K562 (cell line): Measurements from ENCODE around the gene COG7. TPM values are rescaled to one million over a fixed set of nuclear protein-coding genes. Genes with fewer than 3 reads are reported as not detected.

Source experiments
- ATAC-seq: fragments of 200-7000 bp; cut with Tn5 transposase; 3 replicates; pipeline ENCODE4 v1.9.1; 2020; ENCODE audit warnings: moderate library complexity
- BruUV-seq: library from RNA; stranded (reverse); fragments of 400-500 nt; replicated peaks from 2 replicates; lab custom pipeline; 2021; lab: Mats Ljungman, UMichigan
- CTCF ChIA-PET: fragments of 300-600 bp; formaldehyde crosslinking; extraction: SDS; loops from one replicate; lab custom pipeline; 2021; ENCODE audit warnings: low intra/inter-chr PET ratio; lab: Yijun Ruan, JAX
- POLR2A ChIA-PET: fragments of 300-600, 350-650 bp; sonication (Branson Sonifier 250); formaldehyde crosslinking; extraction: SDS; loops from one replicate; lab custom pipeline; 2021; ENCODE audit warnings: antibody characterized with exemption, inconsistent platforms; lab: Yijun Ruan, JAX
- DNase-seq, 4 experiments: peaks; one replicate each; pipeline versions ENCODE4 v3.0.0 to v3.0.0-alpha.2; 2011 to 2018; ENCODE audit warnings: low spot score in 3 of 4, mixed read lengths in 3 of 4; ENCODE audit errors: extremely low read depth in 1 of 4
- FAIRE-seq: peaks from 2 replicates; lab custom pipeline; 2011; peaks lifted over from hg19 to GRCh38; lab: Jason Lieb, UNC
- H2AFZ ChIP-seq: 2 replicates; pipeline ENCODE4 v1.6.0; 2011; ENCODE audit warnings: low read depth, low read length, control low read depth, inconsistent platforms
- H3K27ac ChIP-seq: fragments of 200-600 bp; 3 replicates; pipeline ENCODE4 v1.8.0; 2011; ENCODE audit warnings: low read depth, mild to moderate bottlenecking, control low read depth, inconsistent platforms, low read length, moderate library complexity, mixed read lengths; ENCODE audit errors: extremely low read depth
- H3K27me3 ChIP-seq, 2 experiments: fragments of 300-600 bp in 1 of 2; 2 replicates in 1 of 2; 3 replicates in 1 of 2; pipeline versions ENCODE4 v1.6.0 to v1.8.0; 2011; ENCODE audit warnings: inconsistent platforms in 2 of 2, low read length in 2 of 2, mild to moderate bottlenecking in 1 of 2, mixed read lengths in 1 of 2, moderate library complexity in 1 of 2; ENCODE audit not compliant: control insufficient read depth in 2 of 2, insufficient read depth in 2 of 2
- H3K36me3 ChIP-seq: fragments of 300-600 bp; 3 replicates; pipeline ENCODE4 v1.8.0; 2011; ENCODE audit warnings: mild to moderate bottlenecking, low read length, inconsistent platforms; ENCODE audit not compliant: control insufficient read depth, insufficient read depth
- H3K4me1 ChIP-seq, 2 experiments: fragments of 200-600 bp in 1 of 2; replicated peaks in 1 of 2; 2 replicates in 1 of 2; 3 replicates in 1 of 2; pipeline versions ENCODE4 v1.5.1 to v1.8.0; 2011; ENCODE audit warnings: inconsistent platforms in 2 of 2, low read length in 2 of 2, mild to moderate bottlenecking in 1 of 2, mixed read lengths in 1 of 2, moderate library complexity in 1 of 2; ENCODE audit not compliant: control insufficient read depth in 2 of 2, insufficient read depth in 2 of 2
- H3K4me2 ChIP-seq: 2 replicates; pipeline ENCODE4 v1.6.1; 2011; ENCODE audit warnings: low read length, control low read depth, inconsistent platforms, mixed read lengths; ENCODE audit not compliant: insufficient read depth
- H3K4me3 ChIP-seq: fragments of 200-600 bp; sonication (generic), shearing (Covaris generic); 2 replicates; pipeline ENCODE4 v1.5.1; 2016; ENCODE audit warnings: control low read depth, inconsistent platforms
- H3K79me2 ChIP-seq: fragments of 200-600 bp; 3 replicates; pipeline ENCODE4 v1.8.0; 2011; ENCODE audit warnings: low read length, inconsistent platforms; ENCODE audit not compliant: control insufficient read depth, insufficient read depth
- H3K9ac ChIP-seq, 2 experiments: 2 replicates each; pipeline versions ENCODE4 v1.6.0 to v1.6.1; 2011; ENCODE audit warnings: low read depth in 2 of 2, low read length in 2 of 2, control low read depth in 1 of 2, inconsistent platforms in 1 of 2, mild to moderate bottlenecking in 1 of 2, mixed read lengths in 1 of 2; ENCODE audit not compliant: insufficient read depth in 1 of 2
- H3K9me1 ChIP-seq: one replicate; pipeline ENCODE4 v1.6.0; 2011; ENCODE audit warnings: inconsistent platforms, mild to moderate bottlenecking, low read length, moderate library complexity; ENCODE audit not compliant: control insufficient read depth, insufficient read depth
- H3K9me3 ChIP-seq: replicated peaks from 2 replicates; pipeline ENCODE4 v1.5.1; 2011; ENCODE audit warnings: low read depth, low read length, inconsistent platforms; ENCODE audit not compliant: control insufficient read depth, insufficient read depth
- H4K20me1 ChIP-seq: replicated peaks from 2 replicates; pipeline ENCODE4 v1.6.1; 2011; ENCODE audit warnings: low read length, inconsistent platforms, mixed read lengths; ENCODE audit not compliant: control insufficient read depth, insufficient read depth
- RAD21 ChIP-seq, 2 experiments: fragments of 250-450 bp in 1 of 2; fragments of 450-650 bp in 1 of 2; sonication (Bioruptor Pico) in 1 of 2; formaldehyde crosslinking in 1 of 2; IDR thresholded peaks in 1 of 2; conservative IDR thresholded peaks in 1 of 2; 2 replicates each; pipeline versions ENCODE4 v1.4.0 to v1.8.0; 2020 to 2022; ENCODE audit warnings: mild to moderate bottlenecking in 2 of 2, moderate library complexity in 1 of 2
- SAP30 ChIP-seq: fragments of 200-600 bp; sonication (generic); IDR thresholded peaks from 2 replicates; pipeline ENCODE4 v1.6.1; 2012; ENCODE audit warnings: borderline replicate concordance, low read depth, mild to moderate bottlenecking, moderate library complexity, low read length, control low read depth, inconsistent platforms; ENCODE audit not compliant: insufficient read depth, poor library complexity, severe bottlenecking
- SNAPC5 ChIP-seq: fragments of 250-450 bp; sonication (Bioruptor Pico); IDR thresholded peaks from 2 replicates; pipeline ENCODE4 v1.8.0; 2021; ENCODE audit warnings: moderate library complexity, mild to moderate bottlenecking, inconsistent platforms
- SPI1 ChIP-seq: IDR thresholded peaks from 2 replicates; pipeline ENCODE4 v1.6.1; 2011; ENCODE audit warnings: low read depth, low read length, control low read depth, borderline replicate concordance
- TAL1 ChIP-seq: fragments of 450-650 bp; IDR thresholded peaks from 2 replicates; pipeline ENCODE4 v1.6.1; 2016; ENCODE audit warnings: mild to moderate bottlenecking
- TEAD4 ChIP-seq, 2 experiments: sonication (generic) in 1 of 2; formaldehyde crosslinking in 1 of 2; IDR thresholded peaks; 2 replicates each; pipeline versions ENCODE4 v1.6.1 to v1.8.0; 2012 to 2022; ENCODE audit warnings: borderline replicate concordance in 1 of 2, inconsistent platforms in 1 of 2, low read length in 1 of 2, mild to moderate bottlenecking in 1 of 2, missing genetic modification reagents in 1 of 2
- ZNF274 ChIP-seq: IDR thresholded peaks from 2 replicates; pipeline ENCODE4 v1.6.1; 2011; ENCODE audit warnings: low read depth, mild to moderate bottlenecking, low read length, moderate library complexity, borderline replicate concordance
- WGBS: fragments of 100-300 bp; shearing (Covaris generic); methylation state at CpG from one replicate; pipeline ENCODE4 v1.1.6; 2016; ENCODE audit warnings: low coverage, mixed read lengths; ENCODE audit not compliant: insufficient coverage; ENCODE audit errors: missing lambda C conversion rate; 5-methylcytosine and 5-hydroxymethylcytosine counted together
- in situ Hi-C: fragments of 300-500 bp; cut with MboI; formaldehyde crosslinking; loops from 4 replicates; pipeline ENCODE4 v1.15.0; 2018; ENCODE audit warnings: inconsistent platforms, mixed read lengths
- intact Hi-C: fragments of 100-400 bp; cut with micrococcal nuclease; formaldehyde crosslinking; loops from 2 replicates; pipeline ENCODE4 v1.14.2; 2022
- polyA plus RNA-seq, 8 experiments: library from polyadenylated mRNA; depleted of rRNA in 4 of 8; stranded (reverse) in 5 of 8; unstranded in 3 of 8; fragments of >200 nt; fragmentation: Nextera tagmentation in 2 of 8; fragmentation: Illumina TruSeq in 1 of 8; extraction: Ambion mirVana in 2 of 8; extraction: Trizol in 1 of 8; gene quantifications; 2 replicates each; pipeline versions ENCODE4 v1.2.1 to v1.2.3, GENCODE V29; 2011 to 2014; ENCODE audit warnings: inconsistent platforms in 1 of 8, missing spikeins in 1 of 8
- total RNA-seq, 7 experiments: library from RNA; depleted of rRNA in 6 of 7; stranded (reverse); fragments of >200 nt in 6 of 7; fragmentation: Illumina TruSeq in 2 of 7; extraction: Trizol in 2 of 7; gene quantifications; 2 replicates each; pipeline versions ENCODE4 v1.2.1 to v1.2.3, GENCODE V29; 2011 to 2021; ENCODE audit warnings: low replicate concordance in 1 of 7
- TF ChIP-seq, protein P1 (sequence below): fragments of 450-650 bp; IDR thresholded peaks from 2 replicates; pipeline ENCODE4 v1.6.1; 2016; ENCODE audit warnings: low read depth, mild to moderate bottlenecking, moderate library complexity

COG7 gene
- total and polyA plus RNA-seq, 9 of the 15 experiments (the other 6 are each of a cell fraction or from before 2014, with no cell fraction given) = 3.8 to 17.6 (median 13.4) TPM

DNA sequence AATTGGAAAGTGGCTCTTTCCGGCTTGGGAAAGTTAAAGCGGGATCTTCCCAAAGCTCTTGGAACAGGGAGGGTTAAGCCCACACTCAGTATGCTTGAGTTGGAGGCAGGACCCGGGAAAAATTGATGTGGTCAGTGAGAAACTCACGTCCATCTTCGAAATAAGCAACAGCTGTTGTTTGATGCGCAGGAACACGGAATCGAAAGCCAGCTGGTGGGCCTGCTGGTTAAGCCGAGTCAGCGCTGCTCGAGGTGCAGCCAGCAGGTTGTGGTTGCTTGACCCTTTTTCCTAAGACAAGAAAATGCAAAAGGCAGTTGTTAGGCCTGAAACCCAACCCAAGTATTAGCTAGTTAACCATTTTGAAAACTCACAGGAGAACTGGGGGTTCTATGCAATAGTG is 49.4 kb downstream of the COG7 start:
- POLR2A ChIA-PET = interaction anchor here (0.6 to 0.8 kb wide), 3 partner anchors 13 to 467 kb away, joined by 3 to 4 read pairs (median 3); no protein-coding TSS in a partner anchor
- Histone ChIP-seq H3K27ac (no peak overlapping the region), H3K4me2 (no peak overlapping the region), H3K79me2 (no peaks in the 10 kb centered on the region), H2AFZ (no peak overlapping the region), H3K9ac (no peak overlapping the region), H3K27me3 (no peaks in the 10 kb centered on the region)
- FAIRE-seq (no peak), DNase-seq (no peak)
- intact Hi-C loops = no loop called here
- TF ChIP-seq ZNF274 = no peak
- TF ChIP-seq SPI1 = no peak
- TF ChIP-seq SNAPC5 (CRISPR knock-in tag) = no peak
- TF ChIP-seq TAL1 = no peak
- TF ChIP-seq RAD21 (CRISPR knock-in tag; conservative IDR thresholded peaks at IDR 0.05 in 1 of 2, IDR thresholded peaks at IDR 0.05 in 1 of 2) = no peak
- TF ChIP-seq TEAD4 (IDR thresholded peaks at IDR 0.05; ENCODE audit: low read length) = no peak
- TF ChIP-seq TEAD4 (CRISPR knock-in tag; IDR thresholded peaks at IDR 0.05; ENCODE audit: borderline replicate concordance) = no peak
- TF ChIP-seq SAP30 = no peak
- TF ChIP-seq, protein P1, sequence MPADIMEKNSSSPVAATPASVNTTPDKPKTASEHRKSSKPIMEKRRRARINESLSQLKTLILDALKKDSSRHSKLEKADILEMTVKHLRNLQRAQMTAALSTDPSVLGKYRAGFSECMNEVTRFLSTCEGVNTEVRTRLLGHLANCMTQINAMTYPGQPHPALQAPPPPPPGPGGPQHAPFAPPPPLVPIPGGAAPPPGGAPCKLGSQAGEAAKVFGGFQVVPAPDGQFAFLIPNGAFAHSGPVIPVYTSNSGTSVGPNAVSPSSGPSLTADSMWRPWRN = no peak
- TF ChIP-seq, all 486 proteins: peak for 0
- Histone ChIP-seq H3K36me3 (peaks cover 66% of the 10 kb centered on the region; the same call in 1 of the 3 replicates), H3K4me1 (no peaks in the 10 kb centered on the region), H3K9me1 (no peaks in the 10 kb centered on the region), H3K9me3 (no peaks in the 10 kb centered on the region), H4K20me1 (0 out of 2 replicates have a peak, but pooled peaks cover 5% of the 10 kb centered on the region), H3K4me3 (no peak overlapping the region)
- ATAC-seq = no peak
- WGBS = 91% methylated on average over 11 of the region's 11 CpGs
- no TSS peak for BruUV-seq
- in situ Hi-C loops = no loop called here
- CTCF ChIA-PET = no interaction called here
